ENCODE measurements around the gene EMX2.
"Not testable (repeated sequence)": the region's sequence is repeated elsewhere in the genome, so short reads cannot be mapped to it uniquely, and the experiment has no call there.

Gene EMX2

DNA sequence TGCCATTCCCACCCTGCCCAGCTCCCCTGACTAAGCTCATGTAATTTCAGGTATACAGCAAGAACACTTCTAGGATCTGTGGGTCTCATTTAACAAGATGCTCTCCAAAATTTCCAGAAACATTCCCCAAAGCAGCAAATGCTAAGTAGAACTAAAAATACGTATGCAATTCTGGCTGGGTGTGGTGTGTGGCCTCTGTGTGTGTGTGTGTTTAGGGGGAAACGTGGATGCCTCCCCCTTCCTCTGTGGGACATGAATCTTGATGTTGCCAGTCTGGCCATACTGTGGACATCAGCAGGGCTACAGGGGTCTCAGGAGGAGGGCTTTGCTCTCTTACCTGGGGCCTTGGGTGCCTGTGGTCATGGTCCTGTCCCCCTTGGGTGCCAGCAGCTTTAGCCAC, 18.4 kb downstream of the EMX2 start:
- DNase-seq (ENCODE audit: low spot score): no peak

DNA sequence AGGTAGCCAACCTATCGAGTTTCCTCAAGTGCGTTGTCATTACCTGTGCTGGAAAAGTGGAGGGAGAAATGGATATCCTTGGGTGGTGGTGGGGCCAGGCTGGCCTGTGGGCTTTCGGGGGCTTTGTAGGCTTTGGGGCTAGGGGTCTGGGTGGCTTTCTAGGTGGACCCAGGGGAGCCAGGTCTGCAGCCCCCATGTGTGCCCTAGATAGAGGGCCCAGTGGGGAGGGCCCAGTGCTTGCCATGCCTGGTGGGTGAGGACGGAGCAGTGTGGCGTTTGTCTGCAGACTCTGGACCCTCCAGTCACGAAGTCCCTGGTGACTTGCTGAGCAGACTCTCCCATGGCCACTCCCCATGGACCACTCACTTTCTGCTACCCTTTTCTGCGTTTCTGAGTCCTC, 19.7 kb downstream of the EMX2 start:
- DNase-seq (ENCODE audit: low spot score): no peak

DNA sequence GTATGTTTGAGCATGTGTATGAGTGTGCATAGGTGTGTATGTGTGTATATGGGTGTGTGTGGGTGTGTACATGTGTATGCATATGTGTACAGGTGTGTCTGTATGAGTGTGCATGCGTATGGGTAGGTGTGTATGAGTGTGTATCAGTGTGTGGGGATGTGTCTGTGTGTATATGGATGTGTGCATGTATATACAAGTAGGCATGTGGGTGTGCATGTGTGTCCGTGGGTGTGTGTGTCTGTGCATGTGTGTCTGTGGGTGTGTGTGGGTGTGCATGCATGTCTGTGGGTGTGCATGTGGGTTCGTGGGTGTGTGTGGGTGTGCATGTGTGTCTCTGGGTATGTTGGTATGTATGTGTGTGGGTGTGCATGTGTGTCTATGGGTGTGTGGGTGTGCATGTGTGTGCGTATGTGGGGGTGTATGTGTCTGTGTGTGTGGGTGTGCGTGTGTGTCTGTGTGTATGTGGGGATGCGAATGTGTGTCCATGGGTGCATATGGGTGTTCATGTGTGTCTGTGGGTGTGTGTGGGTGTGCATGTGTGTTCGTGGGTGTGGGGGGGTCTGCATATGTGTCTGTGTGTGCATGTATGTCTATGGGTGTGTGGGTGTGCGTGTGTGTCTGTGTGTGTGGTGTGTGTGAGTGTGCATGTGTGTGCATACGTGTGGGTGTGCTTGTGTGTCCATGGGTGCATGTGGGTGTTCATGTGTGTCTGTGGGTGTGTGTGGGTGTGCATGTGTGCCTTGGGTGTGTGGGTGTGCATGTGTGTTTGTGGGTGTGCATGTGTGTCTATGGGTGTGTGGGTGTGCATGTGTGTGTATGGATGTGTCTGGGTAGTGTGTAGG, 20.6 kb downstream of the EMX2 start:
- DNase-seq (ENCODE audit: low spot score): no peak

- DNase-seq (ENCODE audit: low spot score): no peak
These were observed 21.2 kb downstream of the EMX2 start for GRCh38 chr10:117563780-117564179.

- no peak for DNase-seq (ENCODE audit: low spot score)
These were observed 22.5 kb downstream of the EMX2 start for GRCh38 chr10:117565068-117565467.

GRCh38 chr10:117568334-117568733, 25.8 kb downstream of the EMX2 start:
- no peak for DNase-seq (ENCODE audit: low spot score)

GRCh38 chr10:117569610-117570390, 27.3 kb downstream of the EMX2 start:
- DNase-seq (ENCODE audit: low spot score): no peak

- DNase-seq (ENCODE audit: low spot score): no peak
These were observed 28.3 kb downstream of the EMX2 start for GRCh38 chr10:117570880-117571279.

DNA sequence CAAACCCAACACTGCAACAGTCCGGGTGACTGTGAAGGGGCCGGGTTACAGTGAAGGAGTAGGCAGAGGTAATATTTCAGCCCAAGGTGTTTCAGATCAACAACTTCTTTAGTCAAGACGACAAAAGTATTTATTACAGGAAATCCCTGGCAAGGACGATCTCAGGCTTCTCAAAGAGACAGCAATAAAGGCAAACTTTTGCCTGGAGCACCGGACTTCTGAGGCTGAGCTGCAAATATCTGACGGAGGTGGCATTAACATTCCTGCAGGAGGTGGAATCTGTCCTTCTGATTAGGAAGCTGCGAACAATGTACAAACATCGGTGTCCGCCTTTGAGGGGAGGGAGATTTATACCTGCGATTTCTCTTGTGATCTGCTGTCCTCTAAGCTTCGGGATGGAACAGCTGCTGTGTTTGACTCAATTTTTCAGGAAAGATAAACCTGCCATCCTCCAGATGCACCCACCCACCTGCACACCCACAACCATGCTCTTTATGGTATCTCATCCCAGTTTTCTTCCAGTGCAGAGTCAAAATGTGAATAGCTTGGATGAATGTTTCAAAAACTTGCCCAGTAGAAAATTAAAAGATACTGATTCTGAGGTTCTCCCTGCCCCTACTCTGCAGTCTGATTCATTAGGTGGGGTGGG, 32.1 kb downstream of the EMX2 start:
- no peak for DNase-seq (ENCODE audit: low spot score)

DNA sequence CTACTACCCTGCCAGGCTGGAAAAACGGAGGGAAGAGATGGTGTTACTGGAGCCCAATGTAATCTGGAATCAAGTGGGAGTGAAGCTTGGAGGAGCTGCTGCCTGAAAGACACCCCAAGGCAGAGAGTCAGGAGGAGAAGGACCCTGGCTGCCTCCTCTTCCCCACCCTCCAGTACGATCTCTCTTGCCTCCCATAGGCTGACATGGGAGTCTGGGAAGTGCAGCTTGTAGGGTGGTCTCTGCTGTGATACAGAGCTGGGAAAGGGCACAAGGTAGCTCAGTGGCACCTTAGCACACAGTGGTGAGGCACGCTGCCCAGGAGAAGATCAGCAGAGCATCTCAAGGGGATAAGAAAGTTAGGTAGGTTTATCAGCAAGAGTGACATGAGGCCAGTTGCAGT, 35.9 kb downstream of the EMX2 start:
- no peak for DNase-seq (ENCODE audit: low spot score)

- DNase-seq (ENCODE audit: low spot score): no peak
These were observed 36.5 kb downstream of the EMX2 start for GRCh38 chr10:117578999-117579590.

DNA sequence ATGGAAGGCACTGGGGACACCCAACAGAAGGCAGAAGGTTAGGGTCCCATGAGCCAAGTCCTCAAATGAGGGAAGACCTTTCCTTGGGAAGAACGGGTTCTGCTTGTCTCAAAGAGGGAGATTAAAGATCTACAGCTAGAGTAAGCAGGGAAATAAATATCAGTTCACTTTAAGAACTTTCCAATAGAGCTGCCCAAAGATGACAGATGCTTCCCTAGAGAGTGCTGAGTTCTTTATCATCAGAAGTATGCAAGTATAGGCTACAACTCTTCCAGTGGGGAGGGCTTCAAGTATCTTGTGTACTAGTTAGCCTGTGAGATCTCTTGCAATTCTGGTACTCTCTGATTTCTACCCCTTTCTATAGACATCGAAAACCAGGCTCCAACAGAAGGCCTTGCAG, 39.4 kb downstream of the EMX2 start:
- DNase-seq (ENCODE audit: low spot score): no peak

DNA sequence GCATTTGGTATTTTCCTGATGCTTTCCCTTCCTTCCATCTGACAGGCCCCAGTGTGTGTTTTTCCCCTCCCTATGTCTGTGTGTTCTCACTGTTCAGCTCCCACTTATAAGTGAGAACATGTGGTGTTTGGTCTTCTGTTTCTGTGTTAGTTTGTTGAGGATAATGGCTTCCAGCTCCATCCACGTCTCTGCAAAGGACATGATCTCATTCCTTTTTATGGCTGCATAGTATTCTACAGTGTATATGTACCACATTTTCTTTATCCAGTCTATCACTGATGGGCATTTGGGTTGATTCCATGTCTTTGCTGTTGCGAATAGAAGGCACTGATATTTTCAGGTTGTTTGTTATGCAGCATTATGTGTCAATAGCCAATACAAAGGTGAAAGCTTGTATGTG, 42.3 kb downstream of the EMX2 start:
- DNase-seq (ENCODE audit: low spot score): not testable (repeated sequence)

DNA sequence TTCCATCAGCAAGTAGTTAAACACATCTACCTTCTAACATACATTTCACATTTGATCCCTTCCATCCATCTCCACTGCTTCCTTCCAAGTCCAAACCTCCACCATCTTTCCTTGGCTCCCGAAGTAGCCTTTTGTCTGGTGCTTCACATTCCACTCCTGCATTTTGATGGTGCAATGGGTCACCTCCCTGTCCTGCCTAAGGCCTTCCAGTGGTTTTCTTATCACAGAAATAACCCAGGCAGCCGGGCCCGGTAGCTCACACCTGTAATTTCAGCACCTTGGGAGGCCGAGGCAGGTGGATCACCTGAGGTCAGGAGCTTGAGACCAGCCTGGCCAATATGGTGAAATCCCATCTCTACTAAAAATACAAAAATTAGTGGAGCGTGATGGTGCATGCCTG, 44.5 kb downstream of the EMX2 start:
- DNase-seq (ENCODE audit: low spot score): no peak

DNA sequence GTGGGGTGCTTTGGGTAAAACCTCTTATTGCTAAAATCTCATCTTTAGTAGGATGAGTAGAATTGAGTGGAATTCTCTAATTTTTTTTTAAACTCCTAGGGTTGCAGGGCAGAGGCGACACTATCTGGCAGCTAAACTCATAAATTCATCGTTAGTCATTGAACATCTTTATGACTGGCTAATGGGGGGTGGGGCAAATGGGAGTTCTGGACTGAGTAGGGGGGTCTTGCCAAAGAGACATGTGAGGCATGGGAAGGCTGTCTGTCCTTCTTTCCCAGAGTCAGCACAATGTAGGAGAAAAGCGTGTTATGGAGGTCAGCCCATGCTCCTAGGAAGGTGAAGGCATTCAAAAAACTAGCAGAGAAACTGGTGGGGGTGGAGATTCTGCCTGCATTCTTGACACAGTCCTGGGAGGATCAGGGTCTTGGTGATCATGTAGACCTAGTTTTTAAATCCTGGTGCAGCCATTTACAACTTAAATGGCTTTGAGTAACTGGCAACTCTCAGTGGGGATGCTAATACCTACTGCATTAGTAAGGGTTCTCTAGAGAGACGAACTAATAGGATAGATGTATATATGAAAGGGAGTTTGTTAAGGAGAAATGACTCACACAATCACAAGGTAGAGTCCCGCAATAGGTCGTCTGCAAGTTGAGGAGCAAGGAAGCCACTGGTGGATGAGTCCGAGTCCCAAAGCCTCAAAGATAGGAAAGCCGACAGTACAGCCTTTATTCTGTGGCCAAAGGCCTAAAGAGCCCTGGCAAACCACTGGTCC, 47.7 kb downstream of the EMX2 start:
- no peak for DNase-seq (ENCODE audit: low spot score)

DNA sequence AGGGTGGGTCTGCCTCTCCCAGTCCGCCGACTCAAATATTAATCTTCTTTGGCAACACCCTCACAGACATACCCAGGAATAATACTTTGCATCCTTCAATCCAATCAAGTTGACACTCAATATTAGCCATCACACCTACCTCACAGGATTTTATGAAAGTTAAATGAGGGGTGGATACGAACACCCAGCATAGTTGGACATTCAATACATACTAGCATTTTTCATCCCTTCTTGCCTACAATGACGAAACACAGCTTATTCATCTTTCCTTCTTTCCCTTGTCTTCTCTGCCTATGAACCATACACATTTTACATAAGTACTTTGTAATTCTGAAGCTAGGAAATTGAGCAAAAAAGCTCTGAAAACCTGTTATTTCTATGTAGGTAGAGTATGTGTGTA, 48.5 kb downstream of the EMX2 start:
- no peak for DNase-seq (ENCODE audit: low spot score)

GRCh38 chr10:117594722-117595121, 52.2 kb downstream of the EMX2 start:
- no peak for DNase-seq (ENCODE audit: low spot score)

DNA sequence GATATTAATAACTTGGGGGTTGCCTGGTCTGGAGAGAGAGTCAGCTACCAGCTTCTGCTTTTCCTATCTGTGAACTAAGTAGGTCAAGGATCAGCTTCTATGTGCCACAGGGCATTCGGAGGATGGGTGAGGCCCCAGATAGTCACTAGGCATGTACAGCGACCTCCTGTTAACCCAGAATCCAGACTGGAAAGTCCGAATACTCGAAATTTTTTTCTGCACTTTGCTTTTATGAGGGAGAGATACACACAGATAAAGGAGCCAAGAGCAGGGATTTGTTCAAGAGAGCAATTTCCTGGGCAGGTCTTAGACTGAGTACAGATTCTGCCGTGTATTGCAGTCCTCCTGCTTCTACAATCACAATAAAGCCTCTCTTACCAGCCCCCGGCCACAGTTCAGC, 54.2 kb downstream of the EMX2 start:
- DNase-seq (ENCODE audit: low spot score): no peak

GRCh38 chr10:117597216-117597615, 54.7 kb downstream of the EMX2 start:
- no peak for DNase-seq (ENCODE audit: low spot score)
